Measurements from ENCODE around the gene PSD2. TPM values are rescaled to one million over a fixed set of nuclear protein-coding genes. Genes with fewer than 3 reads are reported as not detected.

PSD2 gene
- total and polyA plus RNA-seq, 2 of the 13 experiments (the other 11 are each of a cell fraction or from before 2014, with no cell fraction given): 0.07 TPM; not detected in 1

DNA sequence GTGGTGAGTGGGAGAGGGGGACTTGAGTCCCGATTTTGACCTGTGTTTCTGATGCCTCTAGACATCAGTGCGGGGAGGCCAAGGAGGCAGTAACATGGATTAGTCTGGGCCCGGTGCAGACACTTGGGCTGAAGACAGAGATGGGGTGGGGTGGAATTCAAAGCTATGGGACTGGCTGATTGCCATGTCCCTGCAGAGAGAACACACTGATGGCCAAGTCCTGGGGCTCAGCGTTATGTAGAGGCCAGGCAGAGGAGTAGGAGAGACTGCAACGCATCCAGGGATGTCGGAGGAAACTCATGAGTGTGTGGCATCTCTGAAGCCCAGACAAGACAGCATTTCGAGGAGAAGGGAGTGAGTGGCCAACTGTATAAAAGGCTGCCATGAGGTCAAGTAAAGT is 30.1 kb downstream of the PSD2 start (continued):
- TF ChIP-seq NCOA5 (CRISPR knock-in tag; IDR thresholded peaks at IDR 0.05) (no peak), REXO4 (CRISPR knock-in tag; IDR thresholded peaks at IDR 0.05; ENCODE audit: borderline replicate concordance) (no peak), THAP11 (CRISPR knock-in tag; IDR thresholded peaks at IDR 0.05) (no peak), SP5 (CRISPR knock-in tag; IDR thresholded peaks at IDR 0.05; ENCODE audit: borderline replicate concordance, low read depth) (no peak), PHF20 (CRISPR knock-in tag; IDR thresholded peaks at IDR 0.05) (no peak), ZNF33A (CRISPR knock-in tag; IDR thresholded peaks at IDR 0.05; ENCODE audit: borderline replicate concordance) (no peak)
- TF ChIP-seq, protein P1, sequence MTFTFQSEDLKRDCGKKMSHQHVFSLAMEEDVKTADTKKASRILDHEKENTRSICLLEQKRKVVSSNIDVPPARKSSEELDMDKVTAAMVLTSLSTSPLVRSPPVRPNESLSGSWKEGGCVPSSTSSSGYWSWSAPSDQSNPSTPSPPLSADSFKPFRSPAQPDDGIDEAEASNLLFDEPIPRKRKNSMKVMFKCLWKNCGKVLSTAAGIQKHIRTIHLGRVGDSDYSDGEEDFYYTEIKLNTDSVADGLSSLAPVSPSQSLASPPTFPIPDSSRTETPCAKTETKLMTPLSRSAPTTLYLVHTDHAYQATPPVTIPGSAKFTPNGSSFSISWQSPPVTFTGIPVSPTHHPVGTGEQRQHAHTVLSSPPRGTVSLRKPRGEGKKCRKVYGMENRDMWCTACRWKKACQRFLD (CRISPR knock-in tag; IDR thresholded peaks at IDR 0.05; ENCODE audit: borderline replicate concordance): no peak
- TF ChIP-seq, protein P2, sequence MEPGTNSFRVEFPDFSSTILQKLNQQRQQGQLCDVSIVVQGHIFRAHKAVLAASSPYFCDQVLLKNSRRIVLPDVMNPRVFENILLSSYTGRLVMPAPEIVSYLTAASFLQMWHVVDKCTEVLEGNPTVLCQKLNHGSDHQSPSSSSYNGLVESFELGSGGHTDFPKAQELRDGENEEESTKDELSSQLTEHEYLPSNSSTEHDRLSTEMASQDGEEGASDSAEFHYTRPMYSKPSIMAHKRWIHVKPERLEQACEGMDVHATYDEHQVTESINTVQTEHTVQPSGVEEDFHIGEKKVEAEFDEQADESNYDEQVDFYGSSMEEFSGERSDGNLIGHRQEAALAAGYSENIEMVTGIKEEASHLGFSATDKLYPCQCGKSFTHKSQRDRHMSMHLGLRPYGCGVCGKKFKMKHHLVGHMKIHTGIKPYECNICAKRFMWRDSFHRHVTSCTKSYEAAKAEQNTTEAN (CRISPR knock-in tag; conservative IDR thresholded peaks at IDR 0.05): no peak

DNA sequence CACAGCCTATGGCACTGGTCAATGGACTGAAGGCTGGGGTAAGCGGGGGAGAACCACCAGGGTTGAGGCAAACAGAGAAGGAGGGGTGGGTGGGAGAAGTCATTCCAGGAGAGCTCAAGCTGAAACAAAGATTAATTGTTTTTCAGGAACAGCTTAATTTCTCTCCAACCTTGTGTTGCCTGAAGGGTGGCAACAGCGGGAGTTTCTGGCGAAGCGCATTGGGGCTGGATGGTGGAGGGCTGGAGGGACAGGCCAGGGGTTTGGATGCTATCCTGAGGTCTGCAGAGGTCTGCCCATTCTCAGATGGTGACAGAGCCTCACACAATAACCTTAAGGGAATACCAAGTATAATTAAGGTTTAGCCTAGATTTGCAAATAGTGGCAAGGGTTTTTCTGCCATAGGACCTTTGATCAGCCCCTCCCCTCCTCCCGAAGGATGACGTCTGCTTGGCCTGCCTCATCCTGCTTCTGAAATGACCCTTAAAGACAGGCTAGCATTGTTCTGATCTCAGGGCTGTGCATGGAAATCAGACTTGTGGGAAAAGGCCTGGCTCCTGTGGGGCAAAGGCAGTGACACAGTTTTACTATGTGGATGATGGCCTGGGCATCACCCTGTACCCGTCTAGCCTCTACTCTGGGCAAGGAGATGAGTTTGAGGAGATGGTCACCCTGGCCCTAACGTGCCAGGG is 32.7 kb downstream of the PSD2 start:
- no peak for FAIRE-seq
- Histone ChIP-seq H3K9me3 (ENCODE audit: low read length) (no peaks in the 10 kb centered on the region), H2AFZ (ENCODE audit: low read length) (no peak overlapping the region), H3K4me2 (ENCODE audit: low read depth, low read length) (no peak overlapping the region), H3K27ac (ENCODE audit: extremely low read length, insufficient read depth, low read length) (no peak overlapping the region), H4K20me1 (ENCODE audit: insufficient read depth, low read length) (no peaks in the 10 kb centered on the region), H3K27me3 (ENCODE audit: control insufficient read depth in 1 of 2, insufficient read depth in 2 of 2, low read length in 2 of 2) (peaks cover 2 to 36% of the 10 kb centered on the region in 2 experiments; a peak in 2 of 5 replicates), H3K4me3 (replicated peaks in 1 of 3; ENCODE audit: insufficient read depth in 1 of 3, low read depth in 2 of 3, low read length in 3 of 3) (no peak overlapping the region), H3K4me1 (ENCODE audit: insufficient read depth, low read length) (no peaks in the 10 kb centered on the region), H3K9ac (ENCODE audit: insufficient read depth, low read depth, low read length) (no peak overlapping the region), H3K36me3 (replicated peaks in 1 of 2; ENCODE audit: control insufficient read depth in 1 of 2, insufficient read depth in 2 of 2, low read length in 2 of 2) (no peaks in the 10 kb centered on the region), H3K79me2 (ENCODE audit: insufficient read depth, low read length) (no peaks in the 10 kb centered on the region)
- no peak for ATAC-seq
- CTCF ChIA-PET (ENCODE audit: low intra/inter-chr PET ratio, low total read pairs): no interaction called here
- POLR2A ChIA-PET: no interaction called here
- in situ Hi-C loops (cut with HindIII; ENCODE audit: extremely low pct_ligation_motif_present, low pct_unique_long_range_greater_than_20kb): no loop called here
- WGBS (ENCODE audit: low lambda C conversion rate): 83% methylated on average over 4 of the region's 8 CpGs
- intact Hi-C loops (cut with micrococcal nuclease; ENCODE audit: unreplicated experiment): no loop called here
- no TSS peak for BruUV-seq (replicated peaks)
- DNase-seq (ENCODE audit: low spot score): no peak
- TF ChIP-seq ZBTB8A (CRISPR knock-in tag; IDR thresholded peaks at IDR 0.05; ENCODE audit: borderline replicate concordance, low read depth) (no peak), ZSCAN29 (CRISPR knock-in tag; conservative IDR thresholded peaks at IDR 0.05) (no peak), ZNF24 (IDR thresholded peaks at IDR 0.05) (no peak)
- TF ChIP-seq, protein P3, sequence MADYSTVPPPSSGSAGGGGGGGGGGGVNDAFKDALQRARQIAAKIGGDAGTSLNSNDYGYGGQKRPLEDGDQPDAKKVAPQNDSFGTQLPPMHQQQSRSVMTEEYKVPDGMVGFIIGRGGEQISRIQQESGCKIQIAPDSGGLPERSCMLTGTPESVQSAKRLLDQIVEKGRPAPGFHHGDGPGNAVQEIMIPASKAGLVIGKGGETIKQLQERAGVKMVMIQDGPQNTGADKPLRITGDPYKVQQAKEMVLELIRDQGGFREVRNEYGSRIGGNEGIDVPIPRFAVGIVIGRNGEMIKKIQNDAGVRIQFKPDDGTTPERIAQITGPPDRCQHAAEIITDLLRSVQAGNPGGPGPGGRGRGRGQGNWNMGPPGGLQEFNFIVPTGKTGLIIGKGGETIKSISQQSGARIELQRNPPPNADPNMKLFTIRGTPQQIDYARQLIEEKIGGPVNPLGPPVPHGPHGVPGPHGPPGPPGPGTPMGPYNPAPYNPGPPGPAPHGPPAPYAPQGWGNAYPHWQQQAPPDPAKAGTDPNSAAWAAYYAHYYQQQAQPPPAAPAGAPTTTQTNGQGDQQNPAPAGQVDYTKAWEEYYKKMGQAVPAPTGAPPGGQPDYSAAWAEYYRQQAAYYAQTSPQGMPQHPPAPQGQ (CRISPR knock-in tag; IDR thresholded peaks at IDR 0.05; ENCODE audit: borderline replicate concordance): no peak
- TF ChIP-seq, protein P4, sequence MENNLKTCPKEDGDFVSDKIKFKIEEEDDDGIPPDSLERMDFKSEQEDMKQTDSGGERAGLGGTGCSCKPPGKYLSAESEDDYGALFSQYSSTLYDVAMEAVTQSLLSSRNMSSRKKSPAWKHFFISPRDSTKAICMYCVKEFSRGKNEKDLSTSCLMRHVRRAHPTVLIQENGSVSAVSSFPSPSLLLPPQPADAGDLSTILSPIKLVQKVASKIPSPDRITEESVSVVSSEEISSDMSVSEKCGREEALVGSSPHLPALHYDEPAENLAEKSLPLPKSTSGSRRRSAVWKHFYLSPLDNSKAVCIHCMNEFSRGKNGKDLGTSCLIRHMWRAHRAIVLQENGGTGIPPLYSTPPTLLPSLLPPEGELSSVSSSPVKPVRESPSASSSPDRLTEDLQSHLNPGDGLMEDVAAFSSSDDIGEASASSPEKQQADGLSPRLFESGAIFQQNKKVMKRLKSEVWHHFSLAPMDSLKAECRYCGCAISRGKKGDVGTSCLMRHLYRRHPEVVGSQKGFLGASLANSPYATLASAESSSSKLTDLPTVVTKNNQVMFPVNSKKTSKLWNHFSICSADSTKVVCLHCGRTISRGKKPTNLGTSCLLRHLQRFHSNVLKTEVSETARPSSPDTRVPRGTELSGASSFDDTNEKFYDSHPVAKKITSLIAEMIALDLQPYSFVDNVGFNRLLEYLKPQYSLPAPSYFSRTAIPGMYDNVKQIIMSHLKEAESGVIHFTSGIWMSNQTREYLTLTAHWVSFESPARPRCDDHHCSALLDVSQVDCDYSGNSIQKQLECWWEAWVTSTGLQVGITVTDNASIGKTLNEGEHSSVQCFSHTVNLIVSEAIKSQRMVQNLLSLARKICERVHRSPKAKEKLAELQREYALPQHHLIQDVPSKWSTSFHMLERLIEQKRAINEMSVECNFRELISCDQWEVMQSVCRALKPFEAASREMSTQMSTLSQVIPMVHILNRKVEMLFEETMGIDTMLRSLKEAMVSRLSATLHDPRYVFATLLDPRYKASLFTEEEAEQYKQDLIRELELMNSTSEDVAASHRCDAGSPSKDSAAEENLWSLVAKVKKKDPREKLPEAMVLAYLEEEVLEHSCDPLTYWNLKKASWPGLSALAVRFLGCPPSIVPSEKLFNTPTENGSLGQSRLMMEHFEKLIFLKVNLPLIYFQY (CRISPR knock-in tag; IDR thresholded peaks at IDR 0.05; ENCODE audit: borderline replicate concordance): no peak

Measured in HepG2 (cell line).